HEK293 (cell line): Measurements from ENCODE around the gene CNTRL.

ENCODE experiments used
- CTCF ChIA-PET: fragments of 350-600 bp; formaldehyde crosslinking; extraction: SDS; loops from one replicate; lab custom pipeline; 2021; ENCODE audit warnings: antibody characterized with exemption; lab: Yijun Ruan, JAX
- POLR2A ChIA-PET: fragments of 300-600 bp; formaldehyde crosslinking; extraction: SDS; loops from one replicate; lab custom pipeline; 2020; ENCODE audit warnings: antibody characterized with exemption, inconsistent platforms; lab: Yijun Ruan, JAX
- H3K27ac ChIP-seq: fragments of 200-500 bp; sonication (Bioruptor generic); 2 replicates; pipeline ENCODE4 v1.5.1; 2014; ENCODE audit warnings: low read depth, low read length, control low read depth, inconsistent platforms; ENCODE audit errors: extremely low read depth
- H3K36me3 ChIP-seq, 2 experiments: fragments of 200-500 bp in 1 of 2; sonication (Bioruptor generic) in 1 of 2; 1 replicate in 1 of 2; 2 replicates in 1 of 2; pipeline ENCODE4 v1.5.1; 2014 to 2017; ENCODE audit warnings: inconsistent platforms in 2 of 2, low read length in 2 of 2; ENCODE audit not compliant: control insufficient read depth in 2 of 2, insufficient read depth in 1 of 2
- H3K4me1 ChIP-seq: fragments of 200-500 bp; sonication (Bioruptor generic); 2 replicates; pipeline ENCODE4 v1.5.1; 2014; ENCODE audit warnings: mild to moderate bottlenecking, low read length, inconsistent platforms; ENCODE audit not compliant: control insufficient read depth, insufficient read depth
- H3K4me3 ChIP-seq: 2 replicates; pipeline ENCODE4 v1.5.1; 2011; ENCODE audit warnings: low read depth, mild to moderate bottlenecking, control low read depth, low read length, moderate library complexity
- H3K9me3 ChIP-seq: fragments of 200-500 bp; sonication (Bioruptor generic); 2 replicates; pipeline ENCODE4 v1.5.1; 2014; ENCODE audit warnings: low read depth, low read length, inconsistent platforms; ENCODE audit not compliant: control insufficient read depth, insufficient read depth
- INSM2 ChIP-seq: fragments of 450-650 bp; formaldehyde crosslinking; IDR thresholded peaks from 2 replicates; pipeline ENCODE4 v1.5.1; 2016; ENCODE audit warnings: missing biosample characterization, missing genetic modification characterization
- KLF7 ChIP-seq: fragments of 450-650 bp; formaldehyde crosslinking; IDR thresholded peaks from 2 replicates; pipeline ENCODE4 v1.5.1; 2016; ENCODE audit warnings: missing biosample characterization, missing genetic modification characterization, borderline replicate concordance
- KLF8 ChIP-seq: fragments of 450-650 bp; formaldehyde crosslinking; IDR thresholded peaks from 2 replicates; pipeline ENCODE4 v1.5.1; 2016; ENCODE audit warnings: missing biosample characterization, missing genetic modification characterization
- KLF9 ChIP-seq: fragments of 450-650 bp; formaldehyde crosslinking; IDR thresholded peaks from 2 replicates; pipeline ENCODE4 v1.5.1; 2016; ENCODE audit warnings: missing biosample characterization, missing genetic modification characterization, low read depth
- SP7 ChIP-seq: fragments of 450-650 bp; formaldehyde crosslinking; IDR thresholded peaks from 2 replicates; pipeline ENCODE4 v1.5.1; 2016; ENCODE audit warnings: missing biosample characterization, missing genetic modification characterization
- ZBTB17 ChIP-seq: fragments of 450-650 bp; formaldehyde crosslinking; IDR thresholded peaks from 2 replicates; pipeline ENCODE4 v1.5.1; 2016; ENCODE audit warnings: missing biosample characterization, missing genetic modification characterization
- ZBTB20 ChIP-seq: fragments of 450-650 bp; formaldehyde crosslinking; IDR thresholded peaks from 2 replicates; pipeline ENCODE4 v1.5.1; 2016; ENCODE audit warnings: missing biosample characterization, missing genetic modification characterization
- ZBTB26 ChIP-seq: fragments of 450-650 bp; formaldehyde crosslinking; optimal IDR thresholded peaks from 2 replicates; pipeline ENCODE3; 2016; ENCODE audit warnings: missing biosample characterization, mild to moderate bottlenecking, missing genetic modification characterization
- ZEB2 ChIP-seq: fragments of 450-650 bp; formaldehyde crosslinking; IDR thresholded peaks from 2 replicates; pipeline ENCODE4 v1.5.1; 2016; ENCODE audit warnings: missing biosample characterization, missing genetic modification characterization
- ZFP37 ChIP-seq: fragments of 450-650 bp; formaldehyde crosslinking; IDR thresholded peaks from 2 replicates; pipeline ENCODE4 v1.5.1; 2016; ENCODE audit warnings: missing biosample characterization, missing genetic modification characterization
- ZNF148 ChIP-seq: fragments of 450-650 bp; formaldehyde crosslinking; IDR thresholded peaks from 2 replicates; pipeline ENCODE4 v1.5.0; 2017; ENCODE audit warnings: missing biosample characterization, missing genetic modification characterization, borderline replicate concordance
- ZNF157 ChIP-seq: fragments of 450-650 bp; formaldehyde crosslinking; IDR thresholded peaks from 2 replicates; pipeline ENCODE4 v1.5.1; 2016; ENCODE audit warnings: missing biosample characterization, missing genetic modification characterization
- ZNF16 ChIP-seq: fragments of 450-650 bp; formaldehyde crosslinking; IDR thresholded peaks from 2 replicates; pipeline ENCODE4 v1.5.1; 2016; ENCODE audit warnings: low read depth, missing biosample characterization, missing genetic modification characterization
- ZNF184 ChIP-seq: fragments of 450-650 bp; IDR thresholded peaks from 2 replicates; pipeline ENCODE4 v1.5.1; 2018; ENCODE audit warnings: missing biosample characterization, mild to moderate bottlenecking, missing genetic modification characterization
- ZNF335 ChIP-seq: fragments of 450-650 bp; formaldehyde crosslinking; conservative IDR thresholded peaks from 2 replicates; pipeline ENCODE4 v1.5.1; 2016; ENCODE audit warnings: missing biosample characterization, missing genetic modification characterization
- ZNF404 ChIP-seq: fragments of 450-650 bp; formaldehyde crosslinking; IDR thresholded peaks from 2 replicates; pipeline ENCODE4 v1.5.1; 2017; ENCODE audit warnings: missing biosample characterization, missing genetic modification characterization
- ZNF548 ChIP-seq: fragments of 450-650 bp; formaldehyde crosslinking; IDR thresholded peaks from 2 replicates; pipeline ENCODE4 v1.5.1; 2016; ENCODE audit warnings: missing biosample characterization, missing genetic modification characterization
- ZNF549 ChIP-seq: fragments of 450-650 bp; IDR thresholded peaks from 2 replicates; pipeline ENCODE4 v1.5.1; 2018; ENCODE audit warnings: missing biosample characterization, missing genetic modification characterization, mild to moderate bottlenecking, inconsistent platforms, moderate library complexity
- ZNF558 ChIP-seq: fragments of 450-650 bp; formaldehyde crosslinking; IDR thresholded peaks from 2 replicates; pipeline ENCODE4 v1.5.1; 2016; ENCODE audit warnings: missing biosample characterization, missing genetic modification characterization
- ZNF585B ChIP-seq: fragments of 450-650 bp; formaldehyde crosslinking; IDR thresholded peaks from 2 replicates; pipeline ENCODE4 v1.5.1; 2016; ENCODE audit warnings: missing biosample characterization, missing genetic modification characterization
- ZNF610 ChIP-seq: fragments of 450-650 bp; formaldehyde crosslinking; IDR thresholded peaks from 2 replicates; pipeline ENCODE4 v1.5.1; 2016; ENCODE audit warnings: missing biosample characterization, missing genetic modification characterization, borderline replicate concordance
- ZNF660 ChIP-seq: fragments of 450-650 bp; IDR thresholded peaks from 2 replicates; pipeline ENCODE4 v1.5.1; 2018; ENCODE audit warnings: missing biosample characterization, mild to moderate bottlenecking, missing genetic modification characterization
- ZNF701 ChIP-seq: fragments of 450-650 bp; formaldehyde crosslinking; IDR thresholded peaks from 2 replicates; pipeline ENCODE4 v1.5.1; 2016; ENCODE audit warnings: missing biosample characterization, missing genetic modification characterization
- TF ChIP-seq, protein P1 (sequence below): fragments of 450-650 bp; formaldehyde crosslinking; IDR thresholded peaks from 2 replicates; pipeline ENCODE4 v1.5.1; 2016; ENCODE audit warnings: missing biosample characterization, missing genetic modification characterization

Gene CNTRL, protein sequence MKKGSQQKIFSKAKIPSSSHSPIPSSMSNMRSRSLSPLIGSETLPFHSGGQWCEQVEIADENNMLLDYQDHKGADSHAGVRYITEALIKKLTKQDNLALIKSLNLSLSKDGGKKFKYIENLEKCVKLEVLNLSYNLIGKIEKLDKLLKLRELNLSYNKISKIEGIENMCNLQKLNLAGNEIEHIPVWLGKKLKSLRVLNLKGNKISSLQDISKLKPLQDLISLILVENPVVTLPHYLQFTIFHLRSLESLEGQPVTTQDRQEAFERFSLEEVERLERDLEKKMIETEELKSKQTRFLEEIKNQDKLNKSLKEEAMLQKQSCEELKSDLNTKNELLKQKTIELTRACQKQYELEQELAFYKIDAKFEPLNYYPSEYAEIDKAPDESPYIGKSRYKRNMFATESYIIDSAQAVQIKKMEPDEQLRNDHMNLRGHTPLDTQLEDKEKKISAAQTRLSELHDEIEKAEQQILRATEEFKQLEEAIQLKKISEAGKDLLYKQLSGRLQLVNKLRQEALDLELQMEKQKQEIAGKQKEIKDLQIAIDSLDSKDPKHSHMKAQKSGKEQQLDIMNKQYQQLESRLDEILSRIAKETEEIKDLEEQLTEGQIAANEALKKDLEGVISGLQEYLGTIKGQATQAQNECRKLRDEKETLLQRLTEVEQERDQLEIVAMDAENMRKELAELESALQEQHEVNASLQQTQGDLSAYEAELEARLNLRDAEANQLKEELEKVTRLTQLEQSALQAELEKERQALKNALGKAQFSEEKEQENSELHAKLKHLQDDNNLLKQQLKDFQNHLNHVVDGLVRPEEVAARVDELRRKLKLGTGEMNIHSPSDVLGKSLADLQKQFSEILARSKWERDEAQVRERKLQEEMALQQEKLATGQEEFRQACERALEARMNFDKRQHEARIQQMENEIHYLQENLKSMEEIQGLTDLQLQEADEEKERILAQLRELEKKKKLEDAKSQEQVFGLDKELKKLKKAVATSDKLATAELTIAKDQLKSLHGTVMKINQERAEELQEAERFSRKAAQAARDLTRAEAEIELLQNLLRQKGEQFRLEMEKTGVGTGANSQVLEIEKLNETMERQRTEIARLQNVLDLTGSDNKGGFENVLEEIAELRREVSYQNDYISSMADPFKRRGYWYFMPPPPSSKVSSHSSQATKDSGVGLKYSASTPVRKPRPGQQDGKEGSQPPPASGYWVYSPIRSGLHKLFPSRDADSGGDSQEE (N-terminal part only)

DNA sequence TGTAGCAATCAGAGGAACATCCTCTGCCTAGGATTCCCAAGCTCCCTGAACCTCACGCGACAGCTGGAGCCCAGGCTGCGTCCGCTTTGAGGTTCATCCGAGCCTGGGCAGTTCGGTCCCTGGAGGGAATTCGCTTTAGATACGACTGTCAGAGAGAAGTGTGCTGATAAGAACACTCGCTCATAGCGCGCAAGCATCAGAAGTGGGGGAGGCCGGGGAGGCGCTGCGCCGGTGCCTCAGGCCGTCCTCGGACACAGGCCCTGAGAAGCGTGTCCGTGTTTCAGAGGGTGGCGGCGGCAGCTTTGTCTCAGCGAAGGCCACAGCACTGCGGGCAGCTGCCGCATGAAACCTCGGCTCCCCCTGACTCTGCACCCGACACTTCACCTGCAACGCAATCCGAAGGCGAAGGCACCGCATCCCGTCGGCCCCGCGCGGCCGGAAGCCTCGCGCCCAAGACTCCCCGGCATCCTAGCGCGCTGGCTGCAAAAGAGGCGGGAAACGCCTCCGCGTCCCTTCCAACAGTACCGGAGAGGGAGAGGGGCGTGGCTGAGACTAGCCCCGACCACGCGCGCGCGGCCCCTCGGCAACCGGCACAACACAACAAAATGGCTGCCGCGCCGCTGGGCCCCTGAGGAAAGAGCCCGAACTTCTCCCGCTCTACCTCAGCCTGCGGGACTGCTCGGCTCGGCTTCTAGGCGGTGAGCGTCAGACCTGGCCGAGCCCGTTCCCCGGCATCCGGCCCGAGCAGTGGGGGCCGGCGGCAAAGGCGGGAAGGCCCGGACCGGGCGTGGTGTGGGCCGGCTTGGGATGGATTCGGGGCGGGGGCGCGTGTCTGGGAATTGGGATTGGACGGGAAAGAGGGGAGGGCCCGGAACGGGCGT lies at the start of gene CNTRL:
Gene CNTRL (plus strand): TSS at position 586 of the 881 bp plus-strand sequence. CDS start 13,372 bp downstream, outside the sequence.
- H3K4me1 ChIP-seq = peaks cover 2% of the 10 kb centered on the region; the same call in 1 of the 2 replicates
- ChIA-PET POLR2A (no interaction called here), CTCF (interaction anchor here (0.5 to 2.7 kb wide), 6 partner anchors 14 to 453 kb away, joined by 3 to 8 read pairs (median 4); no protein-coding TSS in a partner anchor)
- TF ChIP-seq ZNF148 (no peak), ZNF548 (no peak; the same call in 1 of the 2 replicates), ZNF610 (tag by site-specific recombination) (0 out of 2 replicates have a peak, but pooled peaks have one; percentile 61), ZNF404 (tag by site-specific recombination) (no peak), ZBTB26 (tag by site-specific recombination) (peak; percentile 96), ZNF660 (tag by site-specific recombination) (0 out of 2 replicates have a peak, but pooled peaks have one; percentile 71), ZEB2 (tag by site-specific recombination) (peak; percentile 95), ZNF157 (tag by site-specific recombination) (no peak), ZNF184 (tag by site-specific recombination) (no peak; the same call in 1 of the 2 replicates), ZBTB17 (peak; percentile 93), ZNF16 (tag by site-specific recombination) (no peak), KLF8 (tag by site-specific recombination) (peak; percentile 99; the same call in 1 of the 2 replicates), ZFP37 (tag by site-specific recombination) (no peak; the same call in 1 of the 2 replicates), ZNF558 (tag by site-specific recombination) (no peak), ZNF585B (tag by site-specific recombination) (no peak), KLF7 (tag by site-specific recombination) (peak; percentile 77), SP7 (tag by site-specific recombination) (peak; percentile 75), ZNF335 (tag by site-specific recombination) (peak; percentile 83), ZNF701 (tag by site-specific recombination) (no peak), INSM2 (tag by site-specific recombination) (no peak), KLF9 (tag by site-specific recombination) (peak; percentile 96), ZBTB20 (peak; percentile 76), ZNF549 (tag by site-specific recombination) (no peak)
- TF ChIP-seq, protein P1, sequence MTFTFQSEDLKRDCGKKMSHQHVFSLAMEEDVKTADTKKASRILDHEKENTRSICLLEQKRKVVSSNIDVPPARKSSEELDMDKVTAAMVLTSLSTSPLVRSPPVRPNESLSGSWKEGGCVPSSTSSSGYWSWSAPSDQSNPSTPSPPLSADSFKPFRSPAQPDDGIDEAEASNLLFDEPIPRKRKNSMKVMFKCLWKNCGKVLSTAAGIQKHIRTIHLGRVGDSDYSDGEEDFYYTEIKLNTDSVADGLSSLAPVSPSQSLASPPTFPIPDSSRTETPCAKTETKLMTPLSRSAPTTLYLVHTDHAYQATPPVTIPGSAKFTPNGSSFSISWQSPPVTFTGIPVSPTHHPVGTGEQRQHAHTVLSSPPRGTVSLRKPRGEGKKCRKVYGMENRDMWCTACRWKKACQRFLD (tag by site-specific recombination) = no peak

More for the DNA sequence above, at the start of gene CNTRL:
- Histone ChIP-seq H3K9me3 (no peaks in the 10 kb centered on the region), H3K4me3 (peak within 1 kb of the TSS; percentile 89), H3K27ac (peak within 1 kb of the TSS; percentile 75), H3K36me3 (no peaks in the 10 kb centered on the region)
